DOHH2 (cell line): ENCODE measurements around the gene GOLGA2.

ENCODE experiments used
- H3F3A ChIP-seq: fragments of 200-600 bp; sonication (generic), shearing (Covaris generic); 2 replicates; pipeline ENCODE4 v1.6.0; 2016; ENCODE audit warnings: antibody characterized with exemption, mild to moderate bottlenecking; ENCODE audit not compliant: control insufficient read depth, insufficient read depth
- H3K27ac ChIP-seq: fragments of 200-600 bp; sonication (generic); 2 replicates; pipeline ENCODE4 v1.5.1; 2014; ENCODE audit warnings: low read depth, mild to moderate bottlenecking, low read length, moderate library complexity
- H3K27me3 ChIP-seq: fragments of 200-600 bp; sonication (generic); 2 replicates; pipeline ENCODE4 v1.6.1; 2014; ENCODE audit warnings: mild to moderate bottlenecking, low read length, mixed read lengths; ENCODE audit not compliant: control insufficient read depth
- H3K36me3 ChIP-seq: fragments of 200-600 bp; sonication (generic); 2 replicates; pipeline ENCODE4 v1.6.1; 2014; ENCODE audit warnings: mild to moderate bottlenecking, low read length, moderate library complexity, mixed read lengths; ENCODE audit not compliant: control insufficient read depth
- H3K4me1 ChIP-seq: fragments of 200-600 bp; sonication (generic); 2 replicates; pipeline ENCODE4 v1.6.1; 2014; ENCODE audit warnings: mild to moderate bottlenecking, low read length, mixed read lengths; ENCODE audit not compliant: control insufficient read depth
- H3K4me2 ChIP-seq: fragments of 200-600 bp; sonication (generic); 2 replicates; pipeline ENCODE4 v1.6.0; 2014; ENCODE audit warnings: mild to moderate bottlenecking, low read length, moderate library complexity
- H3K4me3 ChIP-seq: fragments of 200-600 bp; sonication (generic); 2 replicates; pipeline ENCODE4 v1.5.1; 2014; ENCODE audit warnings: mild to moderate bottlenecking, low read length, mixed read lengths
- H3K79me2 ChIP-seq: fragments of 200-600 bp; sonication (generic); 2 replicates; pipeline ENCODE4 v1.6.1; 2014; ENCODE audit warnings: mild to moderate bottlenecking, low read length, mixed read lengths; ENCODE audit not compliant: control insufficient read depth
- H3K9me2 ChIP-seq: fragments of 200-600 bp; sonication (generic); replicated peaks from 2 replicates; pipeline ENCODE4 v1.6.1; 2014; ENCODE audit warnings: mild to moderate bottlenecking, low read length, mixed read lengths; ENCODE audit not compliant: control insufficient read depth
- H3K9me3 ChIP-seq: fragments of 200-600 bp; sonication (generic); 2 replicates; pipeline ENCODE4 v1.6.1; 2014; ENCODE audit warnings: antibody characterized with exemption, low read length, mixed read lengths; ENCODE audit not compliant: control insufficient read depth, insufficient read depth
- H4K20me1 ChIP-seq: fragments of 200-600 bp; sonication (generic); 2 replicates; pipeline ENCODE4 v1.6.0; 2014; ENCODE audit warnings: low read depth, mild to moderate bottlenecking, antibody characterized with exemption, low read length, moderate library complexity; ENCODE audit not compliant: control insufficient read depth, insufficient read depth
- EZH2phosphoT487 ChIP-seq: fragments of 200-600 bp; sonication (generic); IDR thresholded peaks from 2 replicates; pipeline ENCODE4 v1.6.1; 2017; ENCODE audit warnings: borderline replicate concordance, mild to moderate bottlenecking, antibody characterized with exemption, low read length, moderate library complexity, mixed read lengths
- TF ChIP-seq, protein P1 (sequence below): fragments of 200-600 bp; sonication (generic); IDR thresholded peaks from one replicate; pipeline ENCODE4 v1.5.1; 2014; ENCODE audit warnings: antibody characterized with exemption, mild to moderate bottlenecking, low read depth, low read length; ENCODE audit not compliant: poor library complexity, severe bottlenecking

Gene GOLGA2

GRCh38 chr9:128214571-128215490 is 61.0 kb downstream of the GOLGA2 start:
- H3K36me3 ChIP-seq = no peaks in the 10 kb centered on the region
- TF ChIP-seq EZH2phosphoT487 = no peak
- TF ChIP-seq, protein P1, sequence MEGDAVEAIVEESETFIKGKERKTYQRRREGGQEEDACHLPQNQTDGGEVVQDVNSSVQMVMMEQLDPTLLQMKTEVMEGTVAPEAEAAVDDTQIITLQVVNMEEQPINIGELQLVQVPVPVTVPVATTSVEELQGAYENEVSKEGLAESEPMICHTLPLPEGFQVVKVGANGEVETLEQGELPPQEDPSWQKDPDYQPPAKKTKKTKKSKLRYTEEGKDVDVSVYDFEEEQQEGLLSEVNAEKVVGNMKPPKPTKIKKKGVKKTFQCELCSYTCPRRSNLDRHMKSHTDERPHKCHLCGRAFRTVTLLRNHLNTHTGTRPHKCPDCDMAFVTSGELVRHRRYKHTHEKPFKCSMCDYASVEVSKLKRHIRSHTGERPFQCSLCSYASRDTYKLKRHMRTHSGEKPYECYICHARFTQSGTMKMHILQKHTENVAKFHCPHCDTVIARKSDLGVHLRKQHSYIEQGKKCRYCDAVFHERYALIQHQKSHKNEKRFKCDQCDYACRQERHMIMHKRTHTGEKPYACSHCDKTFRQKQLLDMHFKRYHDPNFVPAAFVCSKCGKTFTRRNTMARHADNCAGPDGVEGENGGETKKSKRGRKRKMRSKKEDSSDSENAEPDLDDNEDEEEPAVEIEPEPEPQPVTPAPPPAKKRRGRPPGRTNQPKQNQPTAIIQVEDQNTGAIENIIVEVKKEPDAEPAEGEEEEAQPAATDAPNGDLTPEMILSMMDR = no peak
- H3K4me1 ChIP-seq = peaks cover 14% of the 10 kb centered on the region
- H3K4me2 ChIP-seq = no peak overlapping the region
- no peaks in the 10 kb centered on the region for H4K20me1 ChIP-seq
- no peak overlapping the region for H3K4me3 ChIP-seq
- no peaks in the 10 kb centered on the region for H3K79me2 ChIP-seq
- H3K9me3 ChIP-seq = no peaks in the 10 kb centered on the region
- peaks cover 44% of the 10 kb centered on the region for H3K27me3 ChIP-seq
- H3K9me2 ChIP-seq = no peaks in the 10 kb centered on the region
- H3K27ac ChIP-seq = no peak overlapping the region
- H3F3A ChIP-seq = no peaks in the 10 kb centered on the region

DNA sequence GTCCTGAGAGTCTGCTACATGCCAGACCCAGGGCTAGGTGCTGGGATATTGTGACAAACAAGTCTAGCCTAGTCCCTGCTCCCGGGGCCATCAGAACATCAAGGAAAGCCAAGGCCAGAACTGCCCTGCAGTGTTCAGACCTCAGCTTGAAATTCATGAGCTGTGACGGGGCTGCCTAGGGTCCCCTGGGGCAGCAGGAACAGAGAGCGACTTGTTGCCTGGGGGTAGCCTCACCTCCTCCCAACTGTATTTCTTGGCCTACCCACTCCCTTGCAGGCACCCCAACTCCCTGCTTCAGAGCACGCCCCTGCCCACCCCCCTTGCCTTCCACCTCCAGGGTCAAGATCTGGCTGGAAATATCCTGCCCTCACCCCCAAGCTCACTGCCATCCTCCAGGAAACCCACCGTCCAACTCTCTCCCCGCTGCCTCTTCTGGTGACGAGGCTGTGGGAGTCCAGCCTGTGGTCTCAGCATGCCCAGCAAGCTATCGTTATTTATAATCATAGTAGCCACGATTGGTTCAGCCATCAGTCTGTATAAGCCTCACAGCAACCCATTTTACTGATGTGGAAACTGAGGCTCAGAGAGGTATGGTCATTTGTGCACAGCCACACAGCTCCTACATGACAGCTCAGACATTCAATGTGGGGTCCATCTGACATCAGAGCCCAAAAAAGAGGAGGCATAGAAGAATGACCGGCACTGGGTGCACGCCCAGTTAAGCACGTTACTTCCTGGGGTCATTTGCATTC is 61.9 kb downstream of the GOLGA2 start:
- Histone ChIP-seq H3K27ac (no peak overlapping the region), H4K20me1 (no peaks in the 10 kb centered on the region), H3K4me2 (no peak overlapping the region)

DNA sequence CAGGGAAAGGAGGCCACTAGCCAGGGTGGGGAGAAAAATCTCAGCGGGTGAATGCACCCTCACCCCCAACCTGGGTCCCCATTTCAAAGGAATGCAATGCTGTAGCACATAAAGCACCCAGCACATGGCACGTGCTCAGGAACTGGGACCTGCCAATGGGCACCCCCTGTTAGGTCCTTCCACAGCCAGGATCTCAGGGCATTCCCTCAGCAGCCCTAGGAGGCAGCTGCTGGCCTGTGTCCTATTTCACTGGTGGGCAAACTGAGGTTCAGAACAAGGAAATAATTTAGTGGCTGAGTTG is 63.9 kb downstream of the GOLGA2 start:
- TF ChIP-seq, protein P1 = no peak
- TF ChIP-seq EZH2phosphoT487 = no peak
- no peak overlapping the region for H3K4me3 ChIP-seq
- no peaks in the 10 kb centered on the region for H3K79me2 ChIP-seq
- 0 out of 2 replicates have a peak, but pooled peaks cover 4% of the 10 kb centered on the region for H3K4me1 ChIP-seq
- H4K20me1 ChIP-seq = no peaks in the 10 kb centered on the region
- no peak overlapping the region for H3K4me2 ChIP-seq
- H3K36me3 ChIP-seq = no peaks in the 10 kb centered on the region
- no peaks in the 10 kb centered on the region for H3K9me2 ChIP-seq
- H3K27ac ChIP-seq = no peak overlapping the region
- H3K9me3 ChIP-seq = no peaks in the 10 kb centered on the region
- H3F3A ChIP-seq = no peaks in the 10 kb centered on the region
- peaks cover 44% of the 10 kb centered on the region for H3K27me3 ChIP-seq

More for the DNA sequence above, 61.9 kb downstream of the GOLGA2 start:
- Histone ChIP-seq H3F3A (no peaks in the 10 kb centered on the region), H3K4me1 (peaks cover 12% of the 10 kb centered on the region), H3K36me3 (no peaks in the 10 kb centered on the region), H3K79me2 (no peaks in the 10 kb centered on the region), H3K4me3 (no peak overlapping the region), H3K9me2 (no peaks in the 10 kb centered on the region), H3K27me3 (peaks cover 47% of the 10 kb centered on the region), H3K9me3 (no peaks in the 10 kb centered on the region)
- no peak for TF ChIP-seq EZH2phosphoT487
- TF ChIP-seq, protein P1 = no peak
